GM18505 (cell line): Measurements from ENCODE around the gene POLR2H.

Experiments
- ATAC-seq: cut with Tn5 transposase; IDR thresholded peaks from one replicate; pipeline ENCODE4 v1.9.1; 2021; ENCODE audit not compliant: unreplicated experiment
- POLR2A ChIP-seq: IDR thresholded peaks from 4 replicates; pipeline ENCODE4 v1.6.1; 2011; ENCODE audit warnings: borderline replicate concordance; ENCODE audit not compliant: insufficient read depth, insufficient read length; ENCODE audit errors: extremely low read depth

POLR2H gene

DNA sequence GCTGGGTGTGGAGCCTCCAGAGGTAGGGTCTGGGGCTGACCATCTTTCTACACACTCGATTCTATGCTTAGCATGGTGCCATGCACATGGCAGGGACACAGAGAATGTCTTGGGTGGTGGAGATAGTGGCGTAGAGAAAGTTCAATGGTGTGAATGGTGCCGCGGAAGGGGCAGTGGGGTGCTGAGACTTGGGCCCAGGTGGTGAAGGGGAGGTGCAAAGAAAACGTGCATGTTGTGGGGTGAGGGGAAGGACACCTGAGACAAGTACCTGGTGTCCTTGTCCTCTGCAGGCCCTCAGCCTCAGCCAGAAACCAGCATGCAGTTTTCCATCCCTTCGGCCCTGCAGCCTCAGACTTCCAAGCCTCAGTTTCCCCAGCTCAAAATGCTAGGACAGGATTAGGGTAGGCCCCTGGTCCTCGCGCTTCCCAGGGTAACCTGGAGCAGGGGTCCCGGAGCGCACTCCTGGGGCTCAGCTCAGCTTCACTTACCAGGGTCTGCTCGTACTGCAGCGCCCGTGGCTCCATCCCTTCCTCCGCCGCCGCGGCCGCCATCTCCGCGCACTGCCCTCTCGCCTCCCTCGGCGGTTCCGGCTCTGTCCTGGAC, 480 bp upstream of the POLR2H start:
- no peak for TF ChIP-seq POLR2A
- ATAC-seq, result peak; percentile 8

DNA sequence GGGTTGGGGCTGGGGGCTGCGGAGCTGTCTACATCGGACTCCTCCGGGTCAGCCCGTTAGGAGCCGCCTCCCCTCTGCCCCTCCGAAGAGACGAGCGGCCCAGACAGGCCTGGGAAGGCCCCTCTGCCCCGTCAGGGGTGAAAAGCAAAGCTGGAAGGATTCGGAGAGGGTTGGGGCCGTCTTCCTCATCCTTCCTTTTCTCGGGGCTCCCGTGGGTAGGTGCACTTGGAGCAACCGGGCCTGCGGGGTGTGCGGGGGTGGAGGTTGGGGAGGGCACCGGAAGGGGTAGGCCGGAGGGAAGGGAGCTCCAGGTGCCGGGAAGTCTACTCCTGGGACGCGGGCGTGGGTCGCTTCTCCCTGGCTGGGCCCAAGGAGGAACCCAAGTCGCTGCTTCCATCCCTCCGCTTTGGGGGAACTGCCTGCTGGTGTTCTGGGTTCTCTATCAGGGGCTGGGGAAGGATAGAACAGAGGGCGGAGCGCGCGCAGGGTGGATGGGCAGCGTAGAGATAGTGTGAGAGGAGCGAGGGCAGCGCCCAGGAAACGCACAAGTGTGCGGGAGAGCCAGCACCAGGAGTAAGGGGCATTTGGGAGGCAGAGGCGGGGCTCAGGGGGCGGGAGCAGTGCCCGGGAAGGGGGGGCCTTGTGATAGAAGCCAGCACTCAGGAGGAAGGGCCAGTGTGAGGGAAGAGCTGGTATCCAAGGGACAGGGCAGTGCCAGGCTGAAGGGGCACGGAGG, 590 bp downstream of the POLR2H start:
- ATAC-seq, result peak; percentile 4
- TF ChIP-seq POLR2A, result no peak

DNA sequence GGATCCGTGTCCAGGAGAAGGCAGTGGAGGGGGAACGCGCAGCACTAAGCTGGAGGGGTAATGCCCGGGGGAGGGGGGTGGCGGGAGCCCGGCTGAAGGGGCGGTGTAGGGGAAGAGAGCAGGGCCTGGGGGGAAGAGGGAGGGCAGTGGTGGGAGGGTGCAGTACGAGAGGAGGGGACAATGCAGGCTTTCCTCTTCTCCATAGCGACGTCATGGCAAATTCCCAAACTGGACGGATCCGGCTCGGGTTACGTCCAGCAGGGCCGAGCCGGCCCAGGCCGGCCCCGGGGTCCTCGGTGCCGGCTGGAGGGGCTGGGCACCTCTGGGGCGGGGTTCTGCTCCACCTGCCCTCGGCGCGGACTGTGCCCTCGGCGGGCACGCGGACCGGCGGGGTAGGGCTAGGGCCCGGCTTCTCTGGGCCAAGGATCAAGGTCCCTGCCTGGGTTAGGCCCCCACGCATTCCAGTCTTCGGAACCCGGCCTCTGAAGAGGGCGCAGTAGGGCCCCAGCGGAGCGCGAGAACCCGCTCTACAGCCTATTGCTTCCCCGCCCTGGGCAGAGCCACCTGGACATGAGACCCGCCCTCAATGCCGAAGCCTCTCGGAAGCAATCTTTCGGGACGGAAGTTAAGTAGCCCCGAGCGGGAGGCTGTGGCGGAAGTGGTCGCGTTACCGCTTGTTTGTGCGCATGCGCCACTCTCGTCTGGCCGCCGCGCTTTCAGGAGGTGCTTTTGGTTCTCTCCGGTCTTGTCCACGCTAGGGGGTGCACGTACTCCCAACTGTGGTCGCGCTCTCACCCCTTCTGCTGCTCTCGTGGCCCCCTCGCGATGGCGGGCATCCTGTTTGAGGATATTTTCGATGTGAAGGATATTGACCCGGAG, 1.4 kb downstream of the POLR2H start:
- TF ChIP-seq POLR2A, result peak; percentile 90
- peak; percentile 81 for ATAC-seq

DNA sequence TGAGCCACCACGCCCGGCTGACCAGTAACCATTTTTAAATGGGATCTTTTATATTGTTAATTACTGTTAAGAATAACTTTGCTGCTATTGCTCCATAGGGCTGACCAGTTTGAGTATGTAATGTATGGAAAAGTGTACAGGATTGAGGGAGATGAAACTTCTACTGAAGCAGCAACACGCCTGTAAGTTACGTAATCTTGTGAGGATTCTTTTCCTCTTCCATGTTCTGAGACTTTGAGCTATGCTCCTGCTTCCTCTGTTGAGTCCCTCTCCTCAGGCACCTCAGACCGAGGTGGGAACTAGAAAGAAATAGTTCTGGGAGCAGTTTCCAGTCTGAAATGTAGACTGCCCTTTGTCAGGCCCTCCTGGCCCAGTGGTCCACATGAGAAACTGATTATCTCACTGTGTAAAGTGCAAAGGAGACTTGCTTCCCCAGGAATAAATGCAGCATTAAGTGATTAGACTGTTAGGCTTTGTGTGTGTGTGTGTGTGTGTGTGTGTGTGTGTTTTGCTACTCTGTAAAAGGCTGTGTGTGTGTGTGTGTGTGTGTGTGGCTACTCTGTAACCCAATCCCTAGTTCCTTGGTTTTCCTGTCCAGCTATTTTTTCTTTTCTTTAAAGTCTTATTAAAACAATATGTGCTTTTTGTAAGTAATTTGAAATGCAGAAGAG, 5.2 kb downstream of the POLR2H start:
- no peak for TF ChIP-seq POLR2A
- no peak for ATAC-seq

DNA sequence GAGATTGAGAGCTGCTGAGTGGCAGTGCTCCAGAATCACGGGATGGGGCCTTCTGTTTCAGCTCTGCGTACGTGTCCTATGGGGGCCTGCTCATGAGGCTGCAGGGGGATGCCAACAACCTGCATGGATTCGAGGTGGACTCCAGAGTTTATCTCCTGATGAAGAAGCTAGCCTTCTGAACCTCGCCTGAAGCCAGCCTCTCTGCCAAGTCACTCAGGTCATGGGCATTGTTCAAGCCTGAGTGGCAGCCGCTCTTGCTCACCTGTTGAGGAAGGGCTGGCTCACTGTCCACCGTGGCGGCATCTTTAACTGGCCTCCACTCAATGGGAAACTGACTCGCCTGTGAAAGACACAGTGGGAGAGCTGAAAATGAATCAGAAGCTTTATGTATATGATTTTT, 6.6 kb downstream of the POLR2H start:
- ATAC-seq, result no peak
- TF ChIP-seq POLR2A, result no peak

DNA sequence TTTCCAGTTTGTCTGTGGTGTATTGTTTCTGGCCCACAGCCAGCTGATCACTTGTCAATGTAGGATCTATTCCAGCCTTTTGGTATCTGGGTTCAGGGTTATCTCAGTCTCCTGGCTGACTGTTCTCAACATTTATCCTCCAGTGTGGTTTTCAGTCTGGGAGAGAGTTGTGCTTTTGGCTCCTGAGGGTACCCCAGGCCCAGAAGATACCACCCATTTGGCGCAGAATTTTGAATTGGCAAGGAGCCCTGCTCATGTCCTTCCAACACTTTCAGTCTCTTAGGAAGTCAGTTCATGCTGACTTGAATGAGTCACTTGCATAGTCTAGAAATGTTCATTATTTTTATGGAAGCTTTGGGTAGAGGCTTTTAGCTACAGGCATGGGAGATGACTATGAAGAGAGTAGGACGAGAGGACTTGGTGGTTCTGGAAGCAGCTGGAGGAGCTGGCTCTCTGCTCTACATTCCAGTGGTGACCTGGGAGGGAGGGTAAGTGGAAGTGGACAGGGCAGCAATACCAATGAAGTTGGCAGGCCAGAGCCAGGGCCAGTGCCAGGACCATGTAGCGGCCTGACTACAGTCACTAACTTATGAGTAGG, 7.2 kb downstream of the POLR2H start:
- no peak for TF ChIP-seq POLR2A

DNA sequence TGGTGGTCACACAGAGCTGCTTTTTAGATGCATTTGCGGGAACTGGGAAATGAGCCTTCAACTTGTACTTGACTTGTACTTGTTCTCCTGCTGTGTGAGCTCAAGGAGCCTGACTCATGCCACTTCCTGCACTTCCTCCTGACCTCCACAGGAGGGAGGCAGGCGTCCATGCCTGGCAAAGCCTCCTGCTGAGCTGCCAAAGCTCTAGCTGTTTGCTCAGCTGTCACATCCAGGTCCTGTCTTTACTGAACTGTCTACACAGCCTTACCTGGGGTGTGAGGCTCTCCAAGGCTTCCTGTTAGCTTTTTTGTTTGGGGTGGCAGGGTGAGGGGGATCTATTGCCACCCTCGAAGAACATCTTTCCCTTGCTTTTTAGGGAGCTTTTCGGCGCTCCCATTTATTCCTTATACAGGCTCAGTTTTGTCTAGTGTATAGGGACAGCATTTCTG, 10.1 kb downstream of the POLR2H start:
- TF ChIP-seq POLR2A, result no peak
- ATAC-seq, result peak; percentile 66

More for the DNA sequence above, 7.2 kb downstream of the POLR2H start:
- ATAC-seq, result no peak

DNA sequence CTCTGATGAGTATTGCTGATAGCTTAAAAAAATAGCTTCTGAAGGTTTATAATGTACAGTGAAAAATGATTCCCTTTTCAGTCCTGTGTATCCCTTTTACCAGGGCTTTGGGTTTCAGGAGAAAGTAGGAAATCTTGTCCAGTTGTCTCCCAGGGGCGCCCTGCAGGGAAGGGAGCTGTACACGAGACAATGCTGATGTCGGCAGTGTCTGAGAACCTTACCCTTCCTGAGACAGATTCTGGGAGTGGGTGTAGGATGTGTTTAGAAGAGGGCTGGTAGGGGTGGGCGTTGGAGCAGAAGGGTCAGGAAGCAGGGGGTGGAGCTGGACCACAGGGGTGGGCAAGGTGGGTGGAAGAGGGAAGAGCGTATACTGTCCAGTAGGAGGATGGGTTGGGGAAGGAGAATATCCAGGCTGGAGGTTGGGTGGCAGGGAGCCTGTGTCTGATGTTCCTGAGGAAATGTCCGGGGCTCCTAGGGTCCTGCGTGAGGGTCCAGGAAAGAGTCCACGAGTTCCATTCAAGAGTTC, 10.8 kb downstream of the POLR2H start:
- ATAC-seq, result no peak
- no peak for TF ChIP-seq POLR2A

DNA sequence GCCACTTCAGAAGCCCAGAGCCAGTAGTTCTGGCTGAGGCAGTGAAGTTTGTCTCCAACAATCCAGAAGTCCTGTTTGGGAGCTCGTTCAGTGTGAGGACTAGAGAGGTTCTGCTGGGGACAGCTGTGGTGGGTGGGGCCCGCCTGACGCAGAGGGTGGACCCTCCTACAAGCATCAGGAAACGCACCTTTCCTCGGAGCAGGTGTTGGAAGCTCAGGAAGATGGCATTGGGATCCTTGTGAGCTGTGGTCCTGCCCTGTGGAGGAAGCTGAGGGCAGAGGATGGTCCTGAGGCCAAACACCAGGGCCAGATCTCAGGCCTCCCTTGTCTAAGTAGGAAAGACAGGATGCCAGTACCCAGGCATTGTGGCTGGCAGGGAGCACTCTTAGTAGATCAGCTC, 11.4 kb downstream of the POLR2H start:
- no peak for ATAC-seq
- TF ChIP-seq POLR2A, result no peak

DNA sequence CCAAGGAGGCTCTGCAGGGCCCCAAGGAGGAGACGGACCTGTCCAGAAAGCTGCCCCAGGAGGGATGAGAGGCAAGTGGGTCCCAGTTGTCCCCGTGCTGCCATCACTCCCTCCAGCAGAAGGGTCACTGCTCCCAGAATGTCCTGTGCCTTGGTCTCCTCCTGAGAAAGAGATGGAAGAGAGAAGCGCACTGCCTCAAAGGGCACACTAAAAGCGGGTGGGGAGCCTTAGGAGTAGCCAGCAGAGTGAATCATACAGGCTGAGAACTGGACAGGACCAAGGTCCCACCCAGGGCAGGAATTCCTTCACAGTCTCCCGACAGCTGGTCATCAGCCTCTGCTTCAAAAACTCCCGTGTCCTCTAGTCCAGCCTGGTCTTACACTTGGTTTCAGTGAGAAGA, 11.9 kb downstream of the POLR2H start:
- TF ChIP-seq POLR2A, result no peak
- ATAC-seq, result no peak

DNA sequence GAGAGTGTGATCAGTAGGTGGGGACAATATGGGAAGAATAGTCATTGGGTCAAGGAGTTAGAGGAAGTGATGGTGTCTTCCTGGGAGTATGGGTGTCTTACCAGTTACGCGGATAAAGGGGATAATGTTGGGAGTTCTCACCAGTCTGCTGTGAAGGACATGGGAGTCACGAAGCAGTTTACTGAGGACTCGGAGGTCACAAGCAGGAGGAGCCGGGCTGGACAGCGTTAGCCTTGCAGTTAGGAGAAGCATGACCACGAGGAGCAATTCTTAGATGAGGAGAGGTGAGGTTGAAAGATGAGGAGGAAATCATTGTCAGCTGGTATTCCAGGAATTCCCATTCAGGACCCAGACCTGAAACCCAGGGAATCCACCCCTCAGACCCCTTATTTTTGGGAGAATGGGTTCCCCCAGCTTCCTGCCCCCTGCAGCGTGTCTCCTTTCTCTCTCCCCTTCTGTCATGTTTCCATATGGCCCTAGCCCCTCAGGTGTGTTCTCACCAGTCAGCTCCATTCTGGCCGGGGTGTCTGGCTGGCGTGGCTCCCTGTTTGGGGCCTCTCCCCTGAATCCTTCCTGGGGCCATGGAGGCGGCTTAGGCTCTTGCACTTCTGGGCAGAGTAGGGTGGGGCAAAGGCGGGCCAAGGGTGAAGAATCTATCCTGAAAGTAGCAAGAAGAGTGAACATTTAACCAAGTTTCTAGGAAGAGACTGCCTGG, 14.4 kb downstream of the POLR2H start:
- TF ChIP-seq POLR2A, result no peak
- no peak for ATAC-seq

DNA sequence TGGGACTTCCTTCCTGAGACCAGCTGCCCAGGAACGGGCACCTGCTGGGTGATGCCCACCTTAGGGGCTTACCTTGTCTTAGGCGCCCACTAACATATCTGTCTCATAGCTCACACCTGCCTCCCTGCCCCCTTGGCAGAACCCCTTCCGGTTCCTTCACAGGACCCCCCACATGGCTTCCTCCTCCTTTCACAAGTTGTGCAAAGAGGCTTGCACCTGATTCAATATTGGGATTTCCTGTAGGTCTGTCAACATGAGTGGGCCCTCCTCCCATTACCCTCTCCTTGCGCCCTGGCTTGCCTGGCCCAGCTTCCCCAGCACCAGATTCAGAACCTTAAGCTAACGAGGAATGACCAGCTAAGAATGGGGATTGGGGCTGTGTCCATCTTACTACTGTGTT, 15.9 kb downstream of the POLR2H start:
- no peak for TF ChIP-seq POLR2A
- ATAC-seq, result no peak

DNA sequence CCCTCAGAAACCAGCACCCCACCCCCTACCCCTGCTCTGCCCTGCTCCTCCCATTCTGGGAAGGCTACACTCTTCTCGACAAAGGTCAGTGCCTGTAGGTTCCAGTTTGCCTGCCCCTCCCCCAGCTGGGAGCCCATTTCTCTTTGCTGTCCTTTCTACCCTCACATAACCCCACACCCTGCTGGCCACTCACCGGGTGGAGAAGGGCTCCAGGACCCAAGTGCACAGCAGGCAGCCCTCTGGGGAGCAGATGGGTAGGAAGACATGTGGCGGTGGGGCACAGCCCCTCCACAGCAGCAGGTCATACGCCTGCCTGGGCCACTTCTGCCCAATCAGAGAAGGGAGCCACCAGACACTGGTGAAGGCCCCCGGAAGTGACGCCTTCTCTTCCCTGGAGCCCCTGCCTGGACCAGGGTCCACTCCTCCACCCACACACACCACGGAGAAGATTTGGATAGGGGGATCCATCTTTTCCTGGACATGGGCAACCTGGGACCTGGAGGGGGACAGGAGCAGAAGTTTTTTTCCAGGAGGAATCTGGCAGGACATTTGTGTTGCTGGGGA, 16.5 kb downstream of the POLR2H start, which contains the start of gene THPO:
Gene THPO, minus strand, starts transcription at position 326 of the 564 bp plus-strand sequence. CDS start 1,948 bp downstream, outside the sequence.
- no peak for ATAC-seq
- TF ChIP-seq POLR2A, result no peak
